Testis (tissue), 2 donors: Measurements from ENCODE around the gene PLEKHG4B.

Experiments used
- CTCF ChIP-seq, 3 experiments: fragments of 450-650 bp in 2 of 3; fragments of 200-600 bp in 1 of 3; sonication (generic) in 1 of 3; IDR thresholded peaks; one replicate each; pipeline ENCODE4 v1.5.1; 2016 to 2019; ENCODE audit warnings: antibody characterized with exemption in 3 of 3, mild to moderate bottlenecking in 2 of 3, moderate library complexity in 1 of 3
- POLR2A ChIP-seq: fragments of 450-650 bp; IDR thresholded peaks from one replicate; pipeline ENCODE4 v1.6.1; 2017; ENCODE audit warnings: antibody characterized with exemption, mild to moderate bottlenecking, moderate library complexity

DNA sequence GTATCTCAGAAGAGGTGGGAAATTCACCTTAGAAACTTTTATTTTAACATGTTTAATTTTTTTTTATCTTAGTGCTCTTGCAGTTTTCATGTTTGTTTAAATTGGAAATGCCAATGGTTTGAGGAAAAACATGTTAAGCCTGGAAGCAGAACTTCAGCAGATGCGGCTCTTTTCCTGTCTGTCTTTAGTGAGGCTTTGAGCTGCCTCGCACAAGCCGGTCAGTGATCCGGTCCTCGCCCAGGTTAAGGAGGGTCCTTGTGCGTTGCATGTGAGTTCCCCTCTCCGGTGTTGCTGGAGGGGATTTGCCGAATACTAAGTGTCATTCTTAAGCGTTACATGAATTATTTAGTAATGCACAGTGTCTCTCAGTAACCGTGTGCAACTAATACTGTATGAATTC lies 9.4 kb upstream of the PLEKHG4B start:
- TF ChIP-seq CTCF (IDR thresholded peaks at IDR 0.05) (no peak), POLR2A (no peak)
